IMR-90 (cell line): Measurements from ENCODE around the gene GRIK3.

ENCODE experiments used
- CHD1 ChIP-seq: IDR thresholded peaks from 2 replicates; pipeline ENCODE4 v1.6.1; 2012; ENCODE audit warnings: low read depth, low read length, improper control_type of control experiment
- MAZ ChIP-seq: IDR thresholded peaks from 2 replicates; pipeline ENCODE4 v1.6.1; 2012; ENCODE audit warnings: low read depth, mild to moderate bottlenecking, low read length, improper control_type of control experiment, moderate library complexity, borderline replicate concordance
- POLR2A ChIP-seq: IDR thresholded peaks from 2 replicates; pipeline ENCODE4 v1.6.1; 2012; ENCODE audit warnings: mild to moderate bottlenecking, low read depth, low read length
- RAD21 ChIP-seq: IDR thresholded peaks from 2 replicates; pipeline ENCODE4 v1.6.1; 2012; ENCODE audit warnings: low read length, improper control_type of control experiment
- RFX5 ChIP-seq: IDR thresholded peaks from 2 replicates; pipeline ENCODE4 v1.8.0; 2012; ENCODE audit warnings: low read depth, mild to moderate bottlenecking, low read length, moderate library complexity
- TF ChIP-seq, protein P1 (sequence below): conservative IDR thresholded peaks from 2 replicates; pipeline ENCODE4 v1.5.1; 2012; ENCODE audit warnings: mild to moderate bottlenecking, low read depth, low read length, improper control_type of control experiment
- TF ChIP-seq, protein P2 (sequence below): fragments of 150-350 bp; IDR thresholded peaks from 2 replicates; pipeline ENCODE4 v1.6.1; 2017; ENCODE audit warnings: mild to moderate bottlenecking, antibody characterized with exemption, low read length, low read depth

DNA sequence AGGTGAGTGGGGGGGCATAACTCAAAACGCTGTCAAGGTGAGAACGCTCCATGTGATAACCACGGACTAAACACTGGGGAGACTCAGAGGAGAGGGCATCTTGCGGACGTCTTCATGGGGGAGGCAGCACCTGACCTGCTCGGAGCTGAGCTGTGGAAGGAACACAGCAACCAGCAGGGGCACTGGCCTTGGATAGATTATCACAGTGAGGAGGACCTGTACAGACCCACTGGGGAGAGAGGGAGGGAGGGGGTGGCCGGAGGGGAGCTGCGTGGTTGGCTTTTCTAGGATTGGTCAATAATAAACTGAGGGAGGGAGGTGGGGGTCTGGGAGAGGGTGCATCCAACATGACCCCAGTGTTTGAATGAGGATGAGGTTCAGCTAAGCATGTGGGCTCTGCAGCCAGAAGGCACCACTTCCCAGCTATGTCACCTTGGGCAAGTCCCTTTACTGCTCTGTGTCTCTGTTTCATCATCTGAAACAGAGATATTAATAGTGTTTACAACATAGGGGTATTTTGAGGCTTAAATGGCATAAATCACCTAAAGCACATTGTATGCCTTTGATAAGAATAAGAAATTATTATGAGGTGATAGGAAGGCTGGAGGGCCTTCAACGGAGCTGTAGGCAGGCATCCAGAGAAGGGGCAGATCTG lies 123.3 kb downstream of the GRIK3 start:
- TF ChIP-seq, protein P1, sequence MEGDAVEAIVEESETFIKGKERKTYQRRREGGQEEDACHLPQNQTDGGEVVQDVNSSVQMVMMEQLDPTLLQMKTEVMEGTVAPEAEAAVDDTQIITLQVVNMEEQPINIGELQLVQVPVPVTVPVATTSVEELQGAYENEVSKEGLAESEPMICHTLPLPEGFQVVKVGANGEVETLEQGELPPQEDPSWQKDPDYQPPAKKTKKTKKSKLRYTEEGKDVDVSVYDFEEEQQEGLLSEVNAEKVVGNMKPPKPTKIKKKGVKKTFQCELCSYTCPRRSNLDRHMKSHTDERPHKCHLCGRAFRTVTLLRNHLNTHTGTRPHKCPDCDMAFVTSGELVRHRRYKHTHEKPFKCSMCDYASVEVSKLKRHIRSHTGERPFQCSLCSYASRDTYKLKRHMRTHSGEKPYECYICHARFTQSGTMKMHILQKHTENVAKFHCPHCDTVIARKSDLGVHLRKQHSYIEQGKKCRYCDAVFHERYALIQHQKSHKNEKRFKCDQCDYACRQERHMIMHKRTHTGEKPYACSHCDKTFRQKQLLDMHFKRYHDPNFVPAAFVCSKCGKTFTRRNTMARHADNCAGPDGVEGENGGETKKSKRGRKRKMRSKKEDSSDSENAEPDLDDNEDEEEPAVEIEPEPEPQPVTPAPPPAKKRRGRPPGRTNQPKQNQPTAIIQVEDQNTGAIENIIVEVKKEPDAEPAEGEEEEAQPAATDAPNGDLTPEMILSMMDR: no peak
- TF ChIP-seq POLR2A (no peak), CHD1 (no peak), RFX5 (no peak), RAD21 (no peak), MAZ (no peak)
- TF ChIP-seq, protein P2, sequence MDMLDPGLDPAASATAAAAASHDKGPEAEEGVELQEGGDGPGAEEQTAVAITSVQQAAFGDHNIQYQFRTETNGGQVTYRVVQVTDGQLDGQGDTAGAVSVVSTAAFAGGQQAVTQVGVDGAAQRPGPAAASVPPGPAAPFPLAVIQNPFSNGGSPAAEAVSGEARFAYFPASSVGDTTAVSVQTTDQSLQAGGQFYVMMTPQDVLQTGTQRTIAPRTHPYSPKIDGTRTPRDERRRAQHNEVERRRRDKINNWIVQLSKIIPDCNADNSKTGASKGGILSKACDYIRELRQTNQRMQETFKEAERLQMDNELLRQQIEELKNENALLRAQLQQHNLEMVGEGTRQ: no peak
